Measurements from ENCODE around the gene NME2. TPM values are rescaled to one million over a fixed set of nuclear protein-coding genes. Genes with fewer than 3 reads are reported as not detected.

NME2 gene
- total RNA-seq, 1 donor, result 524 TPM

DNA sequence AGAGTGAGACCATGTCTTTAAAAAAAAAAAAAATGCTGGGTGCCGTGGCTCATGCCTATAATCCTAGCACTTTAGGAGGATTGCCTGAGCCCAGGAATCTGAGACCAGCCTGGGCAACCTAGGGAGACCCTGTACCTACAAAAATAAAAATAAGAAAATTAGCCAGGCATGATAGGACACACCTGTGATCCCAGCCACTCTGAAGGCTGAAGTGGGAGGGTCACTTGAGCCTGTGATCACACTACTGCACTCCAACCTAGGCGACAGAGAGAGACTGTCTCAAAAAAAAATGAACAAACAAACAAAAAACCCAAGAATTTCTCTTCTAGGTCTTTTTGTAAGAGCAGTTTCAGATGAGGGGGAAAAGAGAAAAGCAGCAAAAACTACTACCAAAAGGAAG lies 34.6 kb downstream of the NME2 start:
- Histone ChIP-seq H3K79me2 (ENCODE audit: insufficient read depth, low read length) (no peaks in the 10 kb centered on the region), H3K4me3 (ENCODE audit: insufficient read depth, low read length) (no peak overlapping the region), H3K36me3 (ENCODE audit: insufficient read depth, low read length) (peaks cover 43% of the 10 kb centered on the region)

DNA sequence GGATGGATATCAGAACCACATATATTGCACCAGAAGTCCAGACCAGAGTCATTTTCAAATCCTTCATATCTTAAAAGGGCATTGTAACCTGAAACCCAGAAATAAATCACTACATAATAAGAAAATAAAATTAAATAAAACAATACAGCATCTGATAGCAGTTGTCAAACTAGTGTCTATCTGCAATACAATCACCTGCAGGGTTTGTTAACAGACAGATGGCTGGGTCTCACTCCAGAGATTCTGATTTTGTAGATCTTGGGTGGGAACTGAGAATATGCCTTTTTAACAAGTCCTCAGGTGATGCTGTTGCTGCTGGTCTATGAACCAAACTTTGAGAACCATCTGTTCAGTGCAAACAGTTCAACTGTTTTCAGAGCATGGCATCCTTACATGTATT lies 37.6 kb downstream of the NME2 start:
- peaks cover 47% of the 10 kb centered on the region for H3K36me3 ChIP-seq (ENCODE audit: insufficient read depth, low read length)
- H3K79me2 ChIP-seq (ENCODE audit: insufficient read depth, low read length), result no peaks in the 10 kb centered on the region
- H3K27me3 ChIP-seq (ENCODE audit: insufficient read depth, low read length), result no peaks in the 10 kb centered on the region
- H3K4me3 ChIP-seq (ENCODE audit: insufficient read depth, low read length), result no peak overlapping the region
- H3K27ac ChIP-seq (ENCODE audit: low read depth, low read length), result no peak overlapping the region
- H3K9me3 ChIP-seq (ENCODE audit: low read depth, low read length), result no peaks in the 10 kb centered on the region
- no peak overlapping the region for H3K4me2 ChIP-seq (ENCODE audit: insufficient read depth, low read length)
- H2AFZ ChIP-seq (ENCODE audit: low read length), result no peak overlapping the region
- TF ChIP-seq, protein P1, sequence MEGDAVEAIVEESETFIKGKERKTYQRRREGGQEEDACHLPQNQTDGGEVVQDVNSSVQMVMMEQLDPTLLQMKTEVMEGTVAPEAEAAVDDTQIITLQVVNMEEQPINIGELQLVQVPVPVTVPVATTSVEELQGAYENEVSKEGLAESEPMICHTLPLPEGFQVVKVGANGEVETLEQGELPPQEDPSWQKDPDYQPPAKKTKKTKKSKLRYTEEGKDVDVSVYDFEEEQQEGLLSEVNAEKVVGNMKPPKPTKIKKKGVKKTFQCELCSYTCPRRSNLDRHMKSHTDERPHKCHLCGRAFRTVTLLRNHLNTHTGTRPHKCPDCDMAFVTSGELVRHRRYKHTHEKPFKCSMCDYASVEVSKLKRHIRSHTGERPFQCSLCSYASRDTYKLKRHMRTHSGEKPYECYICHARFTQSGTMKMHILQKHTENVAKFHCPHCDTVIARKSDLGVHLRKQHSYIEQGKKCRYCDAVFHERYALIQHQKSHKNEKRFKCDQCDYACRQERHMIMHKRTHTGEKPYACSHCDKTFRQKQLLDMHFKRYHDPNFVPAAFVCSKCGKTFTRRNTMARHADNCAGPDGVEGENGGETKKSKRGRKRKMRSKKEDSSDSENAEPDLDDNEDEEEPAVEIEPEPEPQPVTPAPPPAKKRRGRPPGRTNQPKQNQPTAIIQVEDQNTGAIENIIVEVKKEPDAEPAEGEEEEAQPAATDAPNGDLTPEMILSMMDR (IDR thresholded peaks at IDR 0.05; ENCODE audit: extremely low read depth, low read depth, low read length), result no peak
- no peaks in the 10 kb centered on the region for H3K4me1 ChIP-seq (ENCODE audit: insufficient read depth, low read length)
- H4K20me1 ChIP-seq (ENCODE audit: insufficient read depth, low read length), result no peaks in the 10 kb centered on the region
- DNase-seq (ENCODE audit: insufficient read length, low spot score, missing footprints), result no peak

More for the DNA sequence above, 34.6 kb downstream of the NME2 start:
- Histone ChIP-seq H3K27me3 (ENCODE audit: insufficient read depth, low read length) (no peaks in the 10 kb centered on the region), H2AFZ (ENCODE audit: low read length) (no peak overlapping the region), H4K20me1 (ENCODE audit: insufficient read depth, low read length) (no peaks in the 10 kb centered on the region), H3K4me1 (ENCODE audit: insufficient read depth, low read length) (no peaks in the 10 kb centered on the region), H3K27ac (ENCODE audit: low read depth, low read length) (no peak overlapping the region), H3K9me3 (ENCODE audit: low read depth, low read length) (no peaks in the 10 kb centered on the region), H3K4me2 (ENCODE audit: insufficient read depth, low read length) (no peak overlapping the region)
- no peak for DNase-seq (ENCODE audit: insufficient read length, low spot score, missing footprints)
- TF ChIP-seq, protein P1 (IDR thresholded peaks at IDR 0.05; ENCODE audit: extremely low read depth, low read depth, low read length), result no peak

DNA sequence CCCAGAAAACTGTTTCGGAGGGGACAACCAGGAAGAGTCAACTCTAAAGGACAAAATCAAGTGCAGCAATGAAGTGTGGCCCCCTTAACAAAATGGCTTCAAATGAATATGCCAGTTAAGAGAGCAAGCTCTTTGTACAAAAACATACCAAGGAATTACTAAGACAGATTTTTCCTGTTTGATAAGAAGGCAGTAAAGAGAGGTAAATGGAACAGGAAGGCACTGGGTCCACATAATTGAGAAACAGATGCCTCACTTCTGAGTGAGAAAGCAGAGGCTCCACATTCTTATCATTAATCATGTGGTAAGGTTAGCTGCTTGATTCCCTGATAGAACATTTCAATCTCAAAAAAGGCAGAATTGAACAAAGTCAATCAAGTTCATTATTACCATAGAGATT lies 48.7 kb downstream of the NME2 start:
- no peaks in the 10 kb centered on the region for H3K79me2 ChIP-seq (ENCODE audit: insufficient read depth, low read length)
- peaks cover 21% of the 10 kb centered on the region for H3K36me3 ChIP-seq (ENCODE audit: insufficient read depth, low read length)
- H3K27ac ChIP-seq (ENCODE audit: low read depth, low read length), result no peak overlapping the region
- TF ChIP-seq, protein P1 (IDR thresholded peaks at IDR 0.05; ENCODE audit: extremely low read depth, low read depth, low read length), result no peak
- no peak for DNase-seq (ENCODE audit: insufficient read length, low spot score, missing footprints)
- H3K27me3 ChIP-seq (ENCODE audit: insufficient read depth, low read length), result no peaks in the 10 kb centered on the region
- no peak overlapping the region for H2AFZ ChIP-seq (ENCODE audit: low read length)
- no peaks in the 10 kb centered on the region for H4K20me1 ChIP-seq (ENCODE audit: insufficient read depth, low read length)
- no peaks in the 10 kb centered on the region for H3K9me3 ChIP-seq (ENCODE audit: low read depth, low read length)
- no peak overlapping the region for H3K4me3 ChIP-seq (ENCODE audit: insufficient read depth, low read length)
- H3K4me2 ChIP-seq (ENCODE audit: insufficient read depth, low read length), result no peak overlapping the region
- H3K4me1 ChIP-seq (ENCODE audit: insufficient read depth, low read length), result no peaks in the 10 kb centered on the region

DNA sequence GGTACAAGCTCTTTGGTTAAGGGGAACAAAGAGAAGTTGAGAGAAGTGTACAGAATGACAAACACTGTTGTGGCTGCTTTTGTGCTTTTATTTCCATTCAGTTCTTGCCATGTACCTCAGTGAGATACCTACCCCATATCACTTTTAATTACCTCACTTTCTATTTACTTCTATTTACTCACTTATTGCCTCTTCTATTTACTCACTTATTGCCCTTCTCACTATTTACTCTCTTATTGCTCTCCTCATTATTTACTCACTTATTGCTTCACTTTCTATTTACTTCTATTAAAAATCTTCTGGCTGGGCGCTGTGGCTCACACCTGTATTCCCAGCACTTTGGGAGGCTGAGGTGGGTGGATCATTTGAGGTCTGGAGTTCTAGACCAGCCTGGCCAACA lies 51.7 kb downstream of the NME2 start:
- Histone ChIP-seq H4K20me1 (ENCODE audit: insufficient read depth, low read length) (no peaks in the 10 kb centered on the region), H3K79me2 (ENCODE audit: insufficient read depth, low read length) (no peaks in the 10 kb centered on the region), H3K4me2 (ENCODE audit: insufficient read depth, low read length) (no peak overlapping the region), H3K36me3 (ENCODE audit: insufficient read depth, low read length) (peaks cover 15% of the 10 kb centered on the region), H3K4me3 (ENCODE audit: insufficient read depth, low read length) (no peak overlapping the region), H3K4me1 (ENCODE audit: insufficient read depth, low read length) (no peaks in the 10 kb centered on the region), H2AFZ (ENCODE audit: low read length) (no peak overlapping the region), H3K9me3 (ENCODE audit: low read depth, low read length) (no peaks in the 10 kb centered on the region), H3K27me3 (ENCODE audit: insufficient read depth, low read length) (no peaks in the 10 kb centered on the region), H3K27ac (ENCODE audit: low read depth, low read length) (no peak overlapping the region)
- TF ChIP-seq, protein P1 (IDR thresholded peaks at IDR 0.05; ENCODE audit: extremely low read depth, low read depth, low read length), result no peak
- DNase-seq (ENCODE audit: insufficient read length, low spot score, missing footprints), result no peak

All from osteoblast (primary cell).